Measurements from ENCODE around the gene SMYD3.
"Not testable (repeated sequence)": the region's sequence is repeated elsewhere in the genome, so short reads cannot be mapped to it uniquely, and the experiment has no call there.

Gene SMYD3

DNA sequence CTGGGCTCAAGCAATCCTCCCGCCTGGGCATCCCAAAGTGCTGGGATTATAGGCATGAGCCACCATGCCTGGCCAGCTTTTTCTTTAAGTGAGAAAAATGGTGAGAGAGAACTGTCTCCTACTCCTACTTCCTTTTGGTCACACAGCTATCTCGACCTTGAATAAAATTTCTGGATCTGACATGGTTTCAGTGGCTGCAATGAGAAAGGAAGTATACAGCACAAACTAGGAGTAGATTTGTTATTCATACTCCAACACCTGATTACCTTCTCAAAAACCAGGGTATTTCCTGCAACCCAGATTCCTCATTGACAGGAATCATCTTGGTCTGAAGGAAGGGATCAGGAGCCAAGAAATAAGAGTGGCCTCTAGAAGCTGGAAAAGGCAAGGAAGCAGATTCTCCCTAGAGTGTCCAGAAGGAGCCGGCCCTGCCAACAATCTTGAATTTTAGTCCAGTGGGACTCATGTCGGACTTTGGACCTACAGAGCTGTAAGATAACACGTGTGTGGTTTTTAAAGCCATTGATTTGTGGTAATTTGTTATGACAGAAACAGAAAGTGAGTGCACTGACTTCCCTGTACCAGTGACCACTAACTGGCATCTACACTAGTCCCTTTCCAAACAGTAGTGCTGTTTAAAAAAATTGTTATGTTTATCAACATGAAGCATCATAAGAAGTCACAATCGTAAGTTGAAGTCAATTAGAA lies 516.6 kb downstream of the SMYD3 start:
- no peak for DNase-seq (ENCODE audit: low read depth in 2 of 2)

DNA sequence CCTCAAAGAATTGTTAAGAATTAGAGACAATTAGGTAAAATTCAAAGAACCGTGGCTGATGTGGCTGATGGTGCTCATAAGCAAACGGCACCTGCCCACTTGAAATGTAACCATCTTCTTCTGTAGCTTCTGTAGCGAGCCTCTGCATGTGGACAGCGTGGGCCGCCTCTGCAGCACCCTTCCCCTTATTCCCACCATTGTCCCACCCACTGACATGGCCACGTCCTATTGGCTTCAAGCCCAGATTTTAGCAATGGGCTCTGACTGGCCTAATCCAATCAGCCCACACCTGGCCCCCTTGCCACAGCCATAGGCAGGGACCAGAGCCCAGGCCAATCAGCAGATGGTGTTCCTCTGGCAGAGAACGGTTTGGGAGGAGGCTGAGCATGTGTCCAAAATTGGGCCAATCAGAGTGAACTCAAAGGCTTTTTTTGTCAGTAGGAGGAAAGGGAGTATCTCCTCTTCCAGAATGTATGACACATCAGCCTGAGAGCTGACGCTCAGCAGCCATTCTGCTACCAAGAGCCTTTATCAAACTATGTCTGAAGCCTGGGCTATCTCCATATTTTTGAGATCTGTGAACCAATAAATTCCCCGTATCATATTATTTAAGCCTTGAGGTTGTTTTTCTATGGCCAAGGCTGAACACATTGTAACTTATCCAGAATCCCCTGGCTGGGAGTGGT lies 518.5 kb downstream of the SMYD3 start:
- DNase-seq (ENCODE audit: low read depth in 2 of 2), result no peak

DNA sequence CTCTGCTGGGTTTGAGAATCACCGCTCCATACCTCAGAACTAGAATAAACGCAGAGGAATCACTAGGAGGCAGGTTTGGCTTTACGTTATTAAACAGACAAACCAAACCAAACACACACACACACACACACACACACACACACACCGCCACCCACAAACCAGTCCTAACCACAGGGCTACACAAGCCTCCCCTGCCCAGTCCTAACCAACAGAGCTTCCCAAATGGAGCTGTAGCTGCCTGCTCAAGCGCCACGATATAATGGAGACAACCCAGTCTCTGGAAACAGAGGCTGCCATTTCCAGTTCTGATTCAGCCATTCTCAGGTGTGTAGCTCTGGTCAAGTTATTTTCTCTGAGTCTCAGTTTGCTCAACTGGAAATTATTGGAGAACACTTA lies 519.1 kb downstream of the SMYD3 start:
- no peak for DNase-seq (ENCODE audit: low read depth in 2 of 2)

DNA sequence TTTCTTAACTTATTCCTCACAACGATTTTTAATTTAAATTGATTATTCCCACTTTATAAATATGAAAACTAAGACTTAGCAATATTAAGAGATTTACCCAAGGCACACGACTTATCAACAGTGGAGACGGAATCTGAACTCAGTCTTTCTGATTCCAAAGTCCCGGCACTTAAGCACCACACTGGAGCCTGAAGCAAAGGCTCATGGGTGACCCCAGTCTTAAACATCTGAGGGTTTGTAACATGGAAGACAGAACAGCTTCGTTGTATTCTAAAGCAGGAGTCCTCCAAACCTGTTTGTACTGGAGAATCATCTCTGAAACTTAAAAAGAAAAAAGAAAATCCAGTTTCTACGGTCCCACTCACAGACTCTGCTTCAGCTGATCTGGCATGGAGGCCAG lies 519.5 kb downstream of the SMYD3 start:
- no peak for DNase-seq (ENCODE audit: low read depth in 2 of 2)

DNA sequence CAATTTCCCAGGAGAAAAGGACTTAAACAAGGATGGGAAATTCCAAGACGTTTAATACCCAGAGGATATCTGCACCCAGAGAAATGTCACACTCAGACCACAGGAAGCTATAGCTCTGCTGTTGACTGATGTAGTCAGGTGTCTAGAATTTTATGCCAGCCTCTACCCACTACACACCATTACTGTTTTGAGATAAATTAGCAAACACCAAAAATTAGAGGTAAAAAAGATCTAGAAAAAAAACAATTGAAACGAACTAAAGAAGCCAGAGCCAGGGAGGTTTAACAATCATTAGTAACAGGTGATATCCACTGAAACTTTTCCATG lies 519.9 kb downstream of the SMYD3 start:
- DNase-seq (ENCODE audit: low read depth in 2 of 2), result no peak

DNA sequence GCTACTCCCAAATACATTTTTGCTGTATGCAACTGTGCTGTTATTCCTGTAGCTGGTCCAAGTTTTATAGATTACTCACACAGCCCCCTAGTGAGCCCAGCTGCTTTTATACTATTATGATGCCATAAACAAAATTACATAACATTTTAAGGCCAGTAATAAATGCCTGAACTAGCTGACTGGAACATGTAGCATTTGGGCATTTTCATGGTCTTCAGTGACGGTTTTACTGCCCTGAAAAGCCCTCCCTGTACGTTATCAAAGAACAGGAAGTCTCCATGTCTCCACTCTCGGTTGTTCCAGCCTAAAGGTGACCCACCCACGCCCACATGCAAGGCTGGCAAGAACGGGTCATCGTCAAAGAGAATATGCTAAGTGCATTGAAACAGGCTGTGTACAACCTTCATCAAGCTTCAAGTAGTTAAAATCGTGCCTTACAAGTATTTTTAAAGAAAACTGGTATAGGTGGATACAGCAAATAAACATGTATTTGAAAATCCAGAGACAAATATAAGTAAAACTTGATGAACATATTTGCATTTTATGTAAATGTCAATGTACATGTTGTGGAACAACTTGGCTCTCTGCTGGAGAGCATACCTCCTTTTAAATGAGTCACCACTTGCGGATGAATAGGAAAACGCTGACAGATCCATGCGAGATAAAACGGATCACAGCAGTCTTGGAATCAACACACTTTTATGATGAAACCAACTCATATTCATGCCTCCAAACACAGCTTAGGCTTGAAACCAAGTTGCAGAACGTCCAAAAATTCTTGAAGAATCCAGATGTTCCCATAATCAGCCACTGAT lies 520.5 kb downstream of the SMYD3 start:
- no peak for DNase-seq (ENCODE audit: low read depth in 2 of 2)

DNA sequence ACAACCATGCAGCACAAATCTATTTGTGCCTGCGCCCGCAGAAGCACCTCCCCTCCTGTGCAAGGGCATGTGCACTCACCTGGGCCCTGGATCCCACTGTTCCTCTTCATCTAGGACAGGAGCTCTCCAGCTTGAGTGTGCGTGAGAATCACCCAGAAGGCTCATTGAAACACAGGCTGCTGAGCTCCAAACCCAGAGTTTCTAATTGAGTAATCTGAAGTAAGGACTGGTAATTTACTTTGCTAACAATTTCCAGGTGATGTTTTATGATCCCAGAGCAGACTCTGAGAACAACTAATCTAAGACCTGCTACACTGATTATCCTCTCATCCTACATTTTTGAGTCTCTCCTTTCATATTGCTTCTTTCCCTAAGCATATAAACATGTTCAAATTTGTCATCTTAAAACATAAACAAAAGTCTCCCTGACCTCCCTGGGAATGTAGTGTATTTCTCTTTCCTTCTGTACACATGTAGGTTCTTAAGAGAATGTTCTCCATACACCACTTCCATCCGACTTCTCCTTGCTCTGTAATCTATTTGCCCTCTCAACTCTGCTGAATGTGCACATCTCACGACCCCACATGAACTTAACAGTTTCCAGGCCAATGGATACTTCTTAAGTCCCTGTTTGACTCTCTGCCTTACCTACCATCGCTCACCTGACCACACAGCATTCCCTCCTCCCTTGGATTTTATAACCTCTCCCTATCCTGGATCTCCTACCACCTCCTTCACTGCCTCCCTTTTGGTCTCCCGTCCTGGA lies 522.5 kb downstream of the SMYD3 start:
- no peak for DNase-seq (ENCODE audit: low read depth in 2 of 2)

DNA sequence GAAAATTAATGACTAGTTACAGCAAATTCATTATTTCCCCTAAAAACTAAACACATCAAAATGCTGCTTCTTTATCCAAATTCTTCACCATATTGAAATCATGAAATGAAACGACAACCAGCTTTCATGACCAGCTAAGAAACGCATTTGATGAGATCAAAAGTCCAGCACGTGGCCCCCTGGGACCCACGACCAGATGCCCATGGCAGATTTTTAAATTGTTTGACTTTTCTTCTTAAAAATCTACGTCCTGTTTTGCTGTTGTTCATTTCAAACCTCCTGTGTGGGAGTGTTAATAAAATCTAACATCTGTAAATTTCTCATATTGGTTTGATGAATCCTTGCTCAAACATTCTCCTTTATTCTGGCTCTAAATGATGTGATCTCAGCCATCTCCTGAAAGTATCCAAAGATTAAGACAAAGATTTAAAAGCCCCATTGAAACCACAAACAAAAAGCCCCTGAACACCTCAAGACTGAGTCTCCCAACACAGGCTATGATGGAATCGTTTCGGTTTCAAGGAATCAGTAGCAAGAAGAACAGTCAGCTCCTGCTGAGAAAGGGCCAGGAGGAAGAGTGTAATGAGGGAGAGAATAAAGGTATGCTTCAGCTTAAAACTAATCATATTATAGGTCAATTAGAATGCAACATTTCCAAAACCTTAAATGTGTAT lies 523.6 kb downstream of the SMYD3 start:
- no peak for DNase-seq (ENCODE audit: low read depth in 2 of 2)

DNA sequence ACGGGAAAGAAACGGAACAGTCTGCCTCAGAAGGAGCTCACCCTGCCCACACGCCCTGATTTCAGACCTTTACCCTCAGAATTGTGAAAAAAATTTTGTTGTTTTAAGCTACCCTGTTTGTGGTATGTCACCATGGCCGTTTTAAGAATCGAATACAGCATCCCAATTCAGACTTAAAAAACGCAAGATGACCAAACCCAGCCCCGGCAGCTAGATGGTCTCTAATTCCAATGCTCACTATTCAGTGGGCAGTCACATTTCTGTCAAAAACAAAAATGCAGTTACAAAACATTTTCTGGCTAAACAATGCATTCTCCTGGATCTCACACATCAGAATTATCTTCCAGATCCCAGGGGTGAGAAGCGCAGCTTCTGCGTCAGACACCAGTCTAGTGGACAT lies 527.5 kb downstream of the SMYD3 start:
- no peak for DNase-seq (ENCODE audit: low read depth in 2 of 2)

DNA sequence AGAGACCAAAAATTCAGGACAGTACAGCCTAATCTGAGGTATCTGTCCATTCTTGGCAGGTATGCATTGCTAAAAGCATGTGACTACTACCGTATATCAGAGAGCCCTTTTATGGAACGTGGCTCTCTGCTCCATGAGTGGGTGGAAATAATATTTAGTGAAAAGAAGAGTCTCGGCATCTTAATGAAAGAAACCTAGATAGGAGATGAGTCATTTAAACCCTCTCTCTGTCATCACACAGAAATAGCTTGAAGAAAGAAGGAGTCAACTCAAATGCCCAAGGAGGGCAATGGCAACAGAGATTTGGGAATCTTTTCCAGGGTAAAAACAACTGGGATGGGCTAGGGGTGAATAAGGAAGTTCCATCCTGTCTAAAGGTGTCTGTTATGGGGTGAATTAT lies 528.2 kb downstream of the SMYD3 start:
- DNase-seq (ENCODE audit: low read depth in 2 of 2), result no peak

DNA sequence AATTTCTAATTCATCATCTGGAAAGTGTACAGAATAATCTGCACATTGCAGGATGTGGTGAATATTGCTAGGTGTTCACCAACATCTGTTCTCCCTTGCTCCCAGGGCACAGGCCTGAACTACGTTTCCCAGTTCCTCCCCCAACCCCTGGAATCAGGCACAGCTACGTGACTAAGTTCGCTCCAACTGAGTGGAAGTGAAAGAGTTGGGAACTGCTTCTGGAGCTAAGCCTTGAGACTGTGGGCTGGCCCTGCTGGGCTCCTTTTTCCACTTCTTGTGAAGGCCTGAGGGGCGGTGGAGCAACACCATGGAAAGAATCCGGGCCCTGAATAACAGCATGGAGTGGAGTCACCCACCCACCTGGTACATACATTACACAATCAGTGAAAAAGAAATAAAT lies 534.6 kb downstream of the SMYD3 start:
- no peak for DNase-seq (ENCODE audit: low read depth in 2 of 2)

DNA sequence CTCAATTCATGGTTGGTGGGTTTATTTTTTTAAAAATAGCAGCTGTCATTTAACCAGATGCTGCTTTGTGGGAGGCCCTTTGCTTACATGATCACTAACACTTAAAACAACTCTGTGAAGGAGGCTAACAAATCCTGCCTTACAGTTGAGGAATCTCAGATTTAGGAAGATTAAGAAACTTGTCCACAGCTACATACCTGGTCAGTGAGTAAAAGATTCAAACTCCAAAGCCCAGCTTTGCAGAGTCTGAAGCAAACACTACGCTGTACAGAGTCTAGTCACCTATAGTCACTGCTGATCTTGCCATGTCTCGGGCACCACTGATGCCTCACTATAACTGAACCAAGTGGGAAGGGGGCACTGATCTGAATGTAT lies 535.4 kb downstream of the SMYD3 start:
- no peak for DNase-seq (ENCODE audit: low read depth in 2 of 2)

DNA sequence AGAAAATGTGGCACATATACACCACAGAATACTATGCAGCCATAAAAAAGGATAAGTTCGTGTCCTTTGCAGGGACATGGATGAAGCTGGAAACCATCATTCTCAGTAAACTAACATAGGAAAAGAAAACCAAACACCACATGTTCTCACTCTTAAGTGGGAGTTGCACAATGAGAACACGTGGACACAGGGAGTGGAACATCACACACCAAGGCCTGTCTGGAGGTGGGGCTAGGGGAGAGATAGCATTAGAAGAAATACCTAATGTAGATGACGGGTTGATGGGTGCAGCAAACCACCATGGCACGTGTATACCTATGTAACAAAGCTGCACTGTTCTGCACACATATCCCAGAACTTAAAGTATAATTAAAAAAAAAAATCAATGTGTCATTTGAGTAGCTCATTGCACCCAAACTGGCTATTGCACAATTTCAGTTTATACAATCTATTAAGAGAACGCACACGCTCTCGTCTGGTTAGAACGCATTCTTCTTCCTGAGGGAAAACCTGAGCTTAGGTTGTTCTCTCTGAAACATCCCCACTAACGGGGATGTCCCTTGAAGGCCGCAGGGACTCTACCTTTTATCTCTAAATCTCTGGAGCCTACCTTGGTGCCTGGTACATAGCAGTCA lies 535.9 kb downstream of the SMYD3 start:
- not testable (repeated sequence) for DNase-seq (ENCODE audit: low read depth in 2 of 2)

DNA sequence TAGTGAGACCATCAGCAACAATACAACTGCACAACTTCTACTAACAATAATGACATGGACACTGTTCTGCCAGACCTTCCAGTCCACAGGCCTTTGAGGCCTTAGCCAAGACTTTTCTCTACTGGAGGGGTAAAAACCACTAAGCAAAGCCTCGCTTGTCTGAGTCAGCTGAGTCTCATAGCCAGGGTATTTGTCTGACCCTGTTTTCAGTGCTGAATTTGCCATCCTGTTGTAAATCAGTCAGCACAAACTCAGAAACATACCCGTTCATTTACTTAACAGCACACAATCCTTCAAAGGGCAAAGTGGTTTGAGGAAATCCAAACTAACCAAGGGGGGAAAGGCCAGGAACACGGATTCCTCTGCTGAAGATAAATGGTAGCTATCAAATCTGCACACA lies 537.8 kb downstream of the SMYD3 start:
- no peak for DNase-seq (ENCODE audit: low read depth in 2 of 2)

DNA sequence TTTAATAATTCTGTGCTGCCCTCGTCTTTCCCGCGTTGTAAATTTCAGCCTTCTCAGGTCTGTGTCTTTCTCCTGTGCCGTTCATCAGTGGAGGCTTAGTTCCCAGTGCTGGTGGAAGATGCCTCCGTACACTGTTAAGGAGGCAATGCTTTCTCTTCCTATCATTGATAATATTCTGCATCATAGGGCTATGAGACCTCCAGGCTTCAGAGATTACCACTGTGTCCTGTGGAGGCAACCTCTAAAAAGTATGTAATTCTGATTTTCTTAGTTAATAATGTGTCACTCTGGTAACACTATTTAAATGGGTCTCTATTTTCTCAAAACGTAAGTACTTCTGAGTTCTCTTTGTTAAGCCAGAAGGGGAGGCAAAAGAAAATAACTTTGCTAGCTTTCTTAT lies 538.3 kb downstream of the SMYD3 start:
- DNase-seq (ENCODE audit: low read depth in 2 of 2), result no peak

DNA sequence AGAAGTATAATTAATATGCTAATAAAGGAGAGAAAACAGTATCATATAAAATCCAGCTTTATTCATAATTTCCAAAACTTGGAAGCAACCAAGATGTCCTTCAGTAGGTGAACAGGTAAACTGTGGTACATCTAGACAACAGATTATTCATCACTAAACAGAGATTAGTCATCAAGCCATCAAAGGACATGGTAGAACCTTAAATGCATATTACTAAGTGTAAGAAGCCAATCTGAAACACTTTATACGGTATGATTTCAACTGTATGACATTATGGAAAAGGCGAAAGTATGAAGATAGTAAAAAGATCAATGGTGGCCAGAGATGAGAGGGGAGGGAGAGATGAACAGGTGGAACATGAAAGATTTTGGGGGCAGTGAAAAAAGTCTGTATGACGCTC lies 541.7 kb downstream of the SMYD3 start:
- DNase-seq (ENCODE audit: low read depth in 2 of 2), result no peak

DNA sequence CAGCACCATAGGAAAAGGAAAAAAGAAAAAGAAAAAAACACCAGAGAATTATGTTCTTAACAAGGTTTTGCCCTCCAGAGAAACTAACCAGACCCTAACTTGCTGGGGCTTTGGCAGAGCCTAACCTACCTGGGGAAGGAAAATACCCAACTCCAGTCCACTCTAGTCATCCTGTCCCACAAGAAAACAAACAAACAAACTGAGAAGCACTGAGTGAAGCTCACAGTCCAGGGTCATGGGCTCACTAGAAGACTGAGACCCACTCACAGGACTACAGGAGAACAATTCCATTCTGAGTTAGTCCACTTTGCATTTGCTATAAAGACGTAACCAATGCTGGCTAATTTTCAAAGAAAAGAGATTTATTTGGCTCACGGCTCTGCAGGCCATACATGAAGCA lies 543.4 kb downstream of the SMYD3 start:
- no peak for DNase-seq (ENCODE audit: low read depth in 2 of 2)

DNA sequence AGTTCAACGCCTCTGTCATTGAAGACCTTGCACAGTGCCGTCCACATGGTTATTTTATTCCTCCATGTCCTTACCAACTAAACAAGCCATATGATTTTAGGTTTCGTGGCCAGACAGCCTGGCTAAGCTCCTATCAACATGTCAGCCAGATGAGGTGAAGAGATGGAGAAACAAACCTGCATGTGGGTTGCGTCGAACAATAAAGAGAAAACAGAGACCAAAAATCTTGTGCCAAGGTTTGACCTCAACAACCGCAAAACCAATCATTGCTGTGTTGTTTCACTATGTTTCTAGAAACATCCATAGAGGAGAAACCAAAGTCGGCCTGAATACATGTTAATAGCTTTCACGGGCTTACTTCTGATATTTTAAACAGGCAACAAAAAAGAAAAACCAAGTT lies 544.6 kb downstream of the SMYD3 start:
- no peak for DNase-seq (ENCODE audit: low read depth in 2 of 2)

DNA sequence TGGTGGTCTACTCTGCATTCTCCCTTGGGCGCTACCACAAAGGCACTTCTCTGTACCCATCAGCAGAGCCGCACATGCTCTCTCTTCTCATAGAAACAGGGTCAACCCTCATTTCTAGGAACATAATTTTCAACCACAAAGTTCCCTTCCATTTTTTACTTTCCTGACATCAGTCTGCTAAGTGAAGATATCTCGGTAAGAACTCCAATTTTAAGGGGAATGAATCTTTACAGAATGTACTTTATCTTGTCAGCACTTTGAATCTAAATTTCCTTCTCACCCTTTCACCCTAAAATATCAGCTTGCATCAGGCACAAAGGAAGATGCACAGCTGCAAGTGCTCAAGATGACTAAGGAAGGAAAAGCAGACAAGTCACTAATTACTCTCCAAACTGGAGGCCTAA lies 545.9 kb downstream of the SMYD3 start:
- no peak for DNase-seq (ENCODE audit: low read depth in 2 of 2)

DNA sequence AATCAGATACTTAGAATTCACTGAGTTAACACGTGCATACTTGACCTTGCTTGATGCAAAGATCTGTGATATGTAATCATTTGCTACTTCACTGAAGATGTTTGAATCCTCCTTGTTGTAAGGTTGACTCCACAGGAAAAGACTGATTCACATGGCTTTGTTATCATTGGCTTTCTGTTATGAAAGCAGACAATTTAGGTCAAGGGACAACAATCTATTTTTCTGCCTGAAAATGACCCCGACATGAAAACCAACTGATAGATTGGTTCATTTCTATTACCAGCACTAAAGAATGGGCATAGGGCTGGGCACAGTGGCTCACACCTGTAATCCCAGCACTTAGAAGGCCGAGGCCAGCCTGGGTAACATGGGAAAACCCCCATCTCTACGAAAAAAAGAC lies 546.9 kb downstream of the SMYD3 start:
- no peak for DNase-seq (ENCODE audit: low read depth in 2 of 2)

DNA sequence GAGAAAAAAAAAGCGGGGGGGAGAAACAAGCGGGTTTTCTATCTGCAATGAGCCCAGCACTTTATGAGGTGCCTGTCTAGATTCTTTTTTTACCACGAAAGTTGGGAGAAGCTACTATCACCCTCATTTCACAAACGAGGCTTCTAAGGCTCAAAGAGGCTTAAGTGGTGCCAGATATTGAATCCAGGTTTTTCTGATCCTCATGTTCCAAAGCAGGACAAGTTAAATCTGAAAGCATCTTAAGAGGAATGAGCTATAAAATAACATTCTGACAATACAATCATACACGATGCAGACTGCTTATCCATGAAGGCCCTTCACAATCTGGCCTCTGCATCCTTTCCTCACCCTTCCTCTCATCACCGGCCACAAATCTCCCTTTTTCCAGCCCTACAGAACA lies 549.1 kb downstream of the SMYD3 start:
- no peak for DNase-seq (ENCODE audit: low read depth in 2 of 2)
